Measurements from ENCODE around the gene MPG. TPM values are rescaled to one million over a fixed set of nuclear protein-coding genes. Genes with fewer than 3 reads are reported as not detected.
A peak's percentile ranks its signal among the peaks of the same experiment; 100 is the strongest.

Gene MPG
- total and polyA plus RNA-seq, 2 donors from 2014 or later, result 40.8 to 54.3 TPM

GRCh38 chr16:47234-47633 is 30.8 kb upstream of the MPG start:
- Histone ChIP-seq H3K9ac (ENCODE audit: low read length in 3 of 3) (no peak overlapping the region), H3K27ac (ENCODE audit: low read depth in 2 of 2, low read length in 2 of 2) (no peak overlapping the region), H3K9me3 (ENCODE audit: control insufficient read depth in 2 of 3, insufficient read depth in 1 of 3, low read length in 3 of 3) (no peaks in the 10 kb centered on the region), H3K36me3 (ENCODE audit: control insufficient read depth in 2 of 3, insufficient read depth in 3 of 3, low read length in 3 of 3) (peaks cover 2 to 23% (median 4%) of the 10 kb centered on the region in 3 donors), H3K4me1 (ENCODE audit: control insufficient read depth in 2 of 3, insufficient read depth in 2 of 3, low read depth in 1 of 3, low read length in 3 of 3) (no peaks in the 10 kb centered on the region), H3K4me3 (ENCODE audit: low read length in 3 of 3) (no peak overlapping the region), H3K27me3 (ENCODE audit: control insufficient read depth, insufficient read depth, low read length) (no peaks in the 10 kb centered on the region)
- no peak for TF ChIP-seq CTCF (IDR thresholded peaks at IDR 0.05; ENCODE audit: borderline replicate concordance, extremely low read depth, insufficient read depth)
- FAIRE-seq (no peak), DNase-seq (peak in 1 of 5 donors; percentile 19)
- intact Hi-C loops (cut with DNase I), result no loop called here

GRCh38 chr16:50769-51591 is 27.0 kb upstream of the MPG start:
- Histone ChIP-seq H3K4me3 (ENCODE audit: low read length in 3 of 3) (no peak overlapping the region), H3K9ac (ENCODE audit: low read length in 3 of 3) (peak overlapping the region in 1 of 3 donors; percentile 19), H3K27me3 (ENCODE audit: control insufficient read depth, insufficient read depth, low read length) (no peaks in the 10 kb centered on the region), H3K27ac (ENCODE audit: low read depth in 2 of 2, low read length in 2 of 2) (no peak overlapping the region), H3K4me1 (ENCODE audit: control insufficient read depth in 2 of 3, insufficient read depth in 2 of 3, low read depth in 1 of 3, low read length in 3 of 3) (peaks cover 0 to 3% (median 2%) of the 10 kb centered on the region in 3 donors), H3K9me3 (ENCODE audit: control insufficient read depth in 2 of 3, insufficient read depth in 1 of 3, low read length in 3 of 3) (no peaks in the 10 kb centered on the region), H3K36me3 (ENCODE audit: control insufficient read depth in 2 of 3, insufficient read depth in 3 of 3, low read length in 3 of 3) (peaks cover 2 to 19% (median 6%) of the 10 kb centered on the region in 3 donors)
- DNase-seq (peak in 1 of 5 donors; percentile 5), FAIRE-seq (no peak)
- no peak for TF ChIP-seq CTCF (IDR thresholded peaks at IDR 0.05; ENCODE audit: borderline replicate concordance, extremely low read depth, insufficient read depth)
- intact Hi-C loops (cut with DNase I), result no loop called here

- FAIRE-seq (no peak), DNase-seq (peak; percentile 99 to 100 (median 99))
- Histone ChIP-seq H3K27me3 (ENCODE audit: control insufficient read depth, insufficient read depth, low read length) (no peaks in the 10 kb centered on the region), H3K27ac (ENCODE audit: low read depth in 2 of 2, low read length in 2 of 2) (peak within 1 kb of the TSS in 1 of 2 donors; percentile 23), H3K9ac (ENCODE audit: low read length in 3 of 3) (peak within 1 kb of the TSS; percentile 55 to 90 (median 71)), H3K36me3 (ENCODE audit: control insufficient read depth in 2 of 3, insufficient read depth in 3 of 3, low read length in 3 of 3) (peaks cover 0 to 20% (median 11%) of the 10 kb centered on the region in 3 donors), H3K4me3 (ENCODE audit: low read length in 3 of 3) (peak within 1 kb of the TSS; percentile 78 to 89 (median 88)), H3K4me1 (ENCODE audit: control insufficient read depth in 2 of 3, insufficient read depth in 2 of 3, low read depth in 1 of 3, low read length in 3 of 3) (peaks cover 0 to 3% (median 2%) of the 10 kb centered on the region in 3 donors), H3K9me3 (ENCODE audit: control insufficient read depth in 2 of 3, insufficient read depth in 1 of 3, low read length in 3 of 3) (no peaks in the 10 kb centered on the region)
- no peak for TF ChIP-seq CTCF (IDR thresholded peaks at IDR 0.05; ENCODE audit: borderline replicate concordance, extremely low read depth, insufficient read depth)
- intact Hi-C loops (cut with DNase I), result no loop called here
These were observed 24.4 kb upstream of the MPG start, which contains the start of the genes POLR3K and SNRNP25 for GRCh38 chr16:53346-54236. TSS of gene POLR3K (minus strand) at chr16:53608. CDS start at chr16:53586, 22 bp downstream. TSS of gene SNRNP25 (plus strand) at chr16:53828. CDS start at chr16:54017, 189 bp downstream.
